ENCODE data around the gene CRYZL1.

GRCh38 chr21:33551664-33552063 lies 89.9 kb downstream of the CRYZL1 start:
- no peak for TF ChIP-seq POLR2A (IDR thresholded peaks at IDR 0.05)
- no peak for TF ChIP-seq CTCF (IDR thresholded peaks at IDR 0.05)
